Hepatocyte (in vitro differentiated cells): ENCODE measurements around the gene COX20.

Experiments used
- CTCF ChIP-seq: fragments of 200-600 bp; sonication (generic); IDR thresholded peaks from 2 replicates; pipeline ENCODE4 v1.5.1; 2016; ENCODE audit warnings: antibody characterized with exemption, mild to moderate bottlenecking; ENCODE audit not compliant: poor library complexity
- EZH2 ChIP-seq: fragments of 200-600 bp; sonication (generic); IDR thresholded peaks from 2 replicates; pipeline ENCODE4 v1.6.1; 2016; ENCODE audit warnings: antibody characterized with exemption, mild to moderate bottlenecking, borderline replicate concordance
- EZH2phosphoT487 ChIP-seq: fragments of 200-600 bp; sonication (generic); IDR thresholded peaks from one replicate; pipeline ENCODE4 v1.6.1; 2018; ENCODE audit warnings: antibody characterized with exemption, mild to moderate bottlenecking, low read depth, moderate library complexity; ENCODE audit not compliant: unreplicated experiment, severe bottlenecking

GRCh38 chr1:244810221-244810620 is 25.2 kb upstream of the COX20 start:
- no peak for TF ChIP-seq CTCF
- no peak for TF ChIP-seq EZH2phosphoT487
- no peak for TF ChIP-seq EZH2
